Right lobe of liver (tissue), 4 donors: Measurements from ENCODE around the gene PHKG1.
"Not testable (repeated sequence)": the region's sequence is repeated elsewhere in the genome, so short reads cannot be mapped to it uniquely, and the experiment has no call there.

ENCODE experiments used
- POLR2A ChIP-seq: fragments of 450-650 bp; IDR thresholded peaks from one replicate; pipeline ENCODE4 v1.6.1; 2017; ENCODE audit warnings: antibody characterized with exemption, mild to moderate bottlenecking
- TF ChIP-seq, protein P1 (sequence below), 4 donors: fragments of 200-600 bp in 3 of 4; fragments of 450-650 bp in 1 of 4; IDR thresholded peaks; one replicate each; pipeline versions ENCODE4 v1.5.1 to v1.8.0; 2016 to 2022; ENCODE audit warnings: antibody characterized with exemption in 4 of 4, mild to moderate bottlenecking in 2 of 4
- donor health status: DM: no; HTN: no; CAD: no.
- donor health status: DM: no; HTN: no; CAD: no.
- donor health status: DM: no; HTN: yes; CAD: no.

DNA sequence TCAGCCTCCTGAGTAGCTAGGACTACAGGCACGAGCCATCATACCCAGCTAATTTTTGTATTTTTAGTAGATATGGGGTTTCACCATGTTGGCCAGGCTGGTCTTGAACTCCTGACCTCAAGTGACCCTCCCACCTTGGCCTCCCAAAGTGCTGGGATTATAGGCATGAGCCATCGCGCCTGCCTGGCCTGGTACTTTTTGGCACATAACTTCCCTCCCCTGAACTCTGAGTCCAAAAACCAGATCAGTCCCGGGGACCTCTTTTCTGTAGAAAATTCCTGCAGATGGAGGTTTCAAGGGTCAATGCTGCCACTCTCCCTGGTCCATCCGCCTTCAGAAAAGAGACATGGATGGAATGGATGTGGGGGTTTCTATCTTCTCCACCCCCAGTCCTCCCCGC, 364 bp downstream of the PHKG1 start:
- not testable (repeated sequence) for TF ChIP-seq POLR2A
- TF ChIP-seq, protein P1, sequence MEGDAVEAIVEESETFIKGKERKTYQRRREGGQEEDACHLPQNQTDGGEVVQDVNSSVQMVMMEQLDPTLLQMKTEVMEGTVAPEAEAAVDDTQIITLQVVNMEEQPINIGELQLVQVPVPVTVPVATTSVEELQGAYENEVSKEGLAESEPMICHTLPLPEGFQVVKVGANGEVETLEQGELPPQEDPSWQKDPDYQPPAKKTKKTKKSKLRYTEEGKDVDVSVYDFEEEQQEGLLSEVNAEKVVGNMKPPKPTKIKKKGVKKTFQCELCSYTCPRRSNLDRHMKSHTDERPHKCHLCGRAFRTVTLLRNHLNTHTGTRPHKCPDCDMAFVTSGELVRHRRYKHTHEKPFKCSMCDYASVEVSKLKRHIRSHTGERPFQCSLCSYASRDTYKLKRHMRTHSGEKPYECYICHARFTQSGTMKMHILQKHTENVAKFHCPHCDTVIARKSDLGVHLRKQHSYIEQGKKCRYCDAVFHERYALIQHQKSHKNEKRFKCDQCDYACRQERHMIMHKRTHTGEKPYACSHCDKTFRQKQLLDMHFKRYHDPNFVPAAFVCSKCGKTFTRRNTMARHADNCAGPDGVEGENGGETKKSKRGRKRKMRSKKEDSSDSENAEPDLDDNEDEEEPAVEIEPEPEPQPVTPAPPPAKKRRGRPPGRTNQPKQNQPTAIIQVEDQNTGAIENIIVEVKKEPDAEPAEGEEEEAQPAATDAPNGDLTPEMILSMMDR (IDR thresholded peaks at IDR 0.05) = not testable (repeated sequence)
